ENCODE data around the gene GAPDH.

DNA sequence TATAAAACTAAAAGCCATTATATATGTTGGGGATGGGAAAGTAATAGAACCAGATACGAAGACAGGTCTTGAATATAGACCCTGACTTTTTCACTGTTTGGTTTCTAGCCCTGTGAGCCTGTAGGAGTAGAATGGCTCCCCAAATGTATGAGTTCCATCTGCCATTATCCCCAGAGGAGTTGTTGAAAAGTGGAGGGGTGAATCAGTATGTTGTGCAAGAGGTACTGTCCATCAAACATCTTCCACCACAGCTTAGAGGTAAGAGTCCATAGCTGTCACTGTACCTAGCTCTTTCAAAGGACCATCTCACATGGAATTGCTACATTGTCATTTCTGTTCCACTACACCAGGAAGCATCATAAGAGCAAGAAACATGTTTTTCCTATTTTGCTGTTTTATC lies 39.3 kb upstream of the GAPDH start:
- TF ChIP-seq, protein P1, sequence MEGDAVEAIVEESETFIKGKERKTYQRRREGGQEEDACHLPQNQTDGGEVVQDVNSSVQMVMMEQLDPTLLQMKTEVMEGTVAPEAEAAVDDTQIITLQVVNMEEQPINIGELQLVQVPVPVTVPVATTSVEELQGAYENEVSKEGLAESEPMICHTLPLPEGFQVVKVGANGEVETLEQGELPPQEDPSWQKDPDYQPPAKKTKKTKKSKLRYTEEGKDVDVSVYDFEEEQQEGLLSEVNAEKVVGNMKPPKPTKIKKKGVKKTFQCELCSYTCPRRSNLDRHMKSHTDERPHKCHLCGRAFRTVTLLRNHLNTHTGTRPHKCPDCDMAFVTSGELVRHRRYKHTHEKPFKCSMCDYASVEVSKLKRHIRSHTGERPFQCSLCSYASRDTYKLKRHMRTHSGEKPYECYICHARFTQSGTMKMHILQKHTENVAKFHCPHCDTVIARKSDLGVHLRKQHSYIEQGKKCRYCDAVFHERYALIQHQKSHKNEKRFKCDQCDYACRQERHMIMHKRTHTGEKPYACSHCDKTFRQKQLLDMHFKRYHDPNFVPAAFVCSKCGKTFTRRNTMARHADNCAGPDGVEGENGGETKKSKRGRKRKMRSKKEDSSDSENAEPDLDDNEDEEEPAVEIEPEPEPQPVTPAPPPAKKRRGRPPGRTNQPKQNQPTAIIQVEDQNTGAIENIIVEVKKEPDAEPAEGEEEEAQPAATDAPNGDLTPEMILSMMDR (IDR thresholded peaks at IDR 0.05): no peak
- TF ChIP-seq EP300 (IDR thresholded peaks at IDR 0.05; ENCODE audit: low read depth): no peak

All from transverse colon (tissue), 3 donors.